HG02970 (cell line): ENCODE measurements around the gene ZNF530.

Source experiments
- ATAC-seq: cut with Tn5 transposase; IDR thresholded peaks from one replicate; pipeline ENCODE4 v1.9.1; 2021; ENCODE audit warnings: mild to moderate bottlenecking, moderate library complexity, moderate number of reproducible peaks; ENCODE audit not compliant: unreplicated experiment, low FRiP score

The ZNF530 gene

DNA sequence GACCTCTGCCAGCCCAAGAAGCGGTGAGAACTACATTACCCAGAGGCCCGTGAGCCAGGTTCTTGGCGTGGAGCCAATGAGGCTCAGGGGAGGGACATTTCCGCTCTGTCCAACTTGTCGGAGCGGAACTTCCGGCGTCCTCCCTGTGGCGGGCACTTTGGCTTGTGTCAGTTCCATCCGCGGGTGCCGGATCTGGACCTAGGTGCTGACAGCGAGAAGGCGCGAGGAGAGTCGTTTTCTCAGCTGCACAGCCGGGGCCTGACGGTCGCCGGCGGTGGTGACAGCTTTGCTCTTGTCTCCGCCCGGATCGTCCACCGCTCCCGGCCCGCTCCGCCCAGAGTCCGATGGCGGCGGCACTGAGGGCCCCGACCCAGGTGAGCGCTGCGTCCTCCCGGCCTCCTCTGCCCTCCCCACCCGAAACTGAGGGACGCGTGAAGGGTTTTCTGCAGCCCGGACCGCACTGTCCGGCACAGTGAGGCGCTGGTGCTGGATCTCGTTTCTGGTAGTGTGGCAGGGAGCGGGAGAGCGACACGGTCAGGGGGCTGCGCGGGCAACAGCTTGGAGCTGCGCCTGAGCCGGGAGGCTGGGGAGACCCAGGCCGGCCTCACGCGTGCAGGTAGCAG is at the start of gene ZNF530:
Gene ZNF530, plus strand, starts transcription at position 125 of the 623 bp plus-strand sequence. CDS start 4,461 bp downstream, outside the sequence.
- peak; percentile 77 for ATAC-seq

DNA sequence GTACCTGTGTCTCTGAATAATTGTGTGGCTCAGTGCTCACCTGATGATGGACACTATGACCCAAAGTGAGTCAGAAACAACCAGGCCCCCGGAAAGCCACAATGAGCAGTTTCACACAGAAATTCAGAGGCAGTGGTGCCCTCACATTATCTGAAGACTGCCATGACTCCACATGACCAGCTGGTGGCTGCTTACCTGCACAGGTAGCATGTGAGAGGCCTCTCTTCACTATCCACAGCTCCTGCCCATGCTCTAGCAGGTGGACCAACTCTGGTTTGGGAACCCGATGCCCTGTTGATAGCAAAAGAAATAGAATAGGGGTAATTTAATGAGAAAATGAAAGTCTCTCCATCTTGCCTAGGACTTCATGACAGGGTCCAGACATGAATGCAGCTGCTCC is 47.3 kb upstream of the ZNF530 start:
- ATAC-seq: no peak

DNA sequence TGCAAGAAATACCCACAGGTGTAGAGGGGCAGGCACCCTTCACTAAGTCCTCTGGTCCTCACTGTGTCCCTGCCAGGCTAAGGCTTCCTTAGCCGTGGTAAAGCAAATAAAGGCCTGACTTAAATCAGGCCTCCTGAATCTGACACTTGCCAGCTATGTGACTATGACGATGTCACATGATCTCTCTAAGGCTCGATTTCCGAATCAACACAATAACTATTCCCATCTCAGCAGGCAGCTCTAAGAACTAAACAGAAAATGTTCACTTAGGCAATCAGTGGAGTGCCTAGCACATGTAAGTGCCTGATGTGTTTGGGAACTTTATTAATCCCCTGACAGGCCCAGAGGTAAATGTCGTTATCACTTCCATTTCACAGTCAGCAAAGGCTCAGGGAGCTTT is 42.0 kb upstream of the ZNF530 start:
- ATAC-seq: no peak

DNA sequence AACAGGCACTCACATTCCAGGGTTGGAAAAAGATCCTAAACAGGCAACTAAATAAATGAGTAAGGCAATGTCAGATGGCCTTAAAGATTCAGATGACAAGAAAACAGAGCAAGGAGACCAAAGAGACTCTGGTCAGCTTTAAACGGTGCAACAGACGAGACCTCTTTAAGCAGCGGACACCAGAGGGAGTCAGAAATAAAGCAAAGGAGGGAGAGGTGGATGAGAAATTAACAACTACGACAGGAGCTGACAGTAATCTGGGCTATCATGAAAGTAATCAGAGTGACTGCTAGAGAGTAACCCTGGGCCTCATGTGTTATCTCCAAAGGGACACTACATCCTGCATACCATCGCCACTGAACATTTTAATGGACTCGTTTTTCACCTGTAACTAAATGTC is 41.2 kb upstream of the ZNF530 start:
- ATAC-seq: no peak

DNA sequence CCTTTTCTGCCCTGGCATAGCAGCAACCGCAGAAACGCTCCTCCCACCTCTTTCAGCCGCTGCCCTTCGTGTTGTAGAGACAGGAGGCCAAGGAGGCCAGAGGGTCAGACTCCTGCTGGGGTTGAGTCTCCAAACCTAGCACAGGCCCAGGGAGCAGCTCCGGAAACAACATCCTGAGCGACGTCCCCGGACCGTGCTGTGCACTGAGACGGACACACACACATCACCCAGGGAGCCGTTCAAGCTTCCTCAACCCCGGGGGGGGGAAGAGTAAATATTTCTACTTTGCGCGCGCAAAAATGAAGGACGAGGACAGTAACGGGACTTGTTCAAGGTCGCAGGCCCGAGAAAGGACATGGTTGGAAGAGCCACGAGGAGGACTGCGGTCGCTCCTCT is 40.7 kb upstream of the ZNF530 start:
- no peak for ATAC-seq

DNA sequence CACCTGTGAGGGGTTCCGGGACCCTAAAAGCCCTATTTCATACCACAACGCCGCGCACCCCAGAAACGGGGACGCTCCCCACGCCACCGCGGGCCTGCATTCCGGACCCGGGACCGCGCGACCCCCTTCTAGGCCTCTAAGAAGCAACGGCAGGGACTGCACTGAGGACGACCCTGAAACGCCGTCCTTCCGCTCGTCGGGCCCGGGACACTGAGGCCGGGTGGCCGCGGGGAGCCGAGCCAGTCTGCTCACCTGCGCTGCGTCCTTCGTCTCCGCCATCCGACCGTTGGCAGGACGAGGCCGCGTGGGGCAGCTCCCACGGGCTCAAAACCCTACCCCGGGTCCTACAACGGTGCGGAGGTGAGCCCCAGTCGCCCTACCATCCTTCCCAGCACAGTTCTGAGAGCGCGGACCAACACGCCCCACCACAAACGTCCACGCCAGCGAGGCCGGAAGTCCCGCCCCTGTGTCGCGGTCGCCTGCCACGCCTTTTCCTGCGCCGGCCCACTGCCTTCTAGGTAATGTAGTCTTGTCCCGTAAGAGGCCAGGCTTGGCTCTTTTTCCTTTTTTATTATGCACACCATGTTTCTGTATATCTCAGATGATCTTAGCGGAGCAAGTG is 40.2 kb upstream of the ZNF530 start, which contains the start of gene ZNF550:
Gene ZNF550, minus strand, starts transcription at position 460 of the 622 bp plus-strand sequence. Its CDS starts 181 bp downstream, at position 279.
- peak; percentile 90 for ATAC-seq

DNA sequence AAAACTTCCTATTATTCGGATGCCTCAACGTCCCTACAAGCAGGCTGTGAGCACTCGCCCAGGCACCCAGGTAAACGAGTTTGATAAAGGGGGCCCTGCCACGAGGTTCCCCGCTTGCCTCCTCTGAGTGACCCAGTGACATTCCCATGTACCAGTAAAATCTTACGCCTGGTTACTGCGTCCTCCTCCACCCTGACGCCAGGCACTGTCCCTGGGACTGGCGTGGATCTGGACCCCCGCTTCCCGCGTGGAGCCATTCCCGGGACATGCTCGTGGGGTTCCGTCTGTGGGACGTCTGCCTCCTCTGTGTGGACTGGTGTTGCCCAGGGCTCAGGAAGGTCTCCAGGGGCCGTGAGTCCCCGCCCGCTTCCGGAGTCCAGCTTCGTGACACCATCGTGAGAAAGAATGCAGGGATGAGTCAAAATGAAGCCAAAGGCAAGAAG is 39.6 kb upstream of the ZNF530 start:
- ATAC-seq: peak; percentile 34

DNA sequence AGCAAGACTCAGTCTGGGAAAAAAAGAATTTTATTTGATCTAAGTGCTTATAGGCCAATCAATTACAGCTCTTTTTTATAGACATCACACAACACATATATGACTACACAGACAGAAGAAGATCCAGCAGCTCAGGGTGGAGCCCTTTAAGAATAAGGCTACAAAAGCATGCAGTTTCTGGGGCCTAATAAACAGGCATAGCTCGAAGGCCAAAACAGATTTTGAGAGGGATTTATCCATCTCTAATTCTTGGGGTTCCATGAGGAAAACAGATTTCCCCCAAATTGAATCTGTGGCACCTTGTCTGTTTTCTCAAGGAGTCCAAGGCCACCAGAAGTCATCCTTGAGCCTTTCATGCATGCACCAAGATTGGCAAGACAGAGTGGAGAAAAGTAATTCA is 36.1 kb upstream of the ZNF530 start:
- ATAC-seq: no peak

DNA sequence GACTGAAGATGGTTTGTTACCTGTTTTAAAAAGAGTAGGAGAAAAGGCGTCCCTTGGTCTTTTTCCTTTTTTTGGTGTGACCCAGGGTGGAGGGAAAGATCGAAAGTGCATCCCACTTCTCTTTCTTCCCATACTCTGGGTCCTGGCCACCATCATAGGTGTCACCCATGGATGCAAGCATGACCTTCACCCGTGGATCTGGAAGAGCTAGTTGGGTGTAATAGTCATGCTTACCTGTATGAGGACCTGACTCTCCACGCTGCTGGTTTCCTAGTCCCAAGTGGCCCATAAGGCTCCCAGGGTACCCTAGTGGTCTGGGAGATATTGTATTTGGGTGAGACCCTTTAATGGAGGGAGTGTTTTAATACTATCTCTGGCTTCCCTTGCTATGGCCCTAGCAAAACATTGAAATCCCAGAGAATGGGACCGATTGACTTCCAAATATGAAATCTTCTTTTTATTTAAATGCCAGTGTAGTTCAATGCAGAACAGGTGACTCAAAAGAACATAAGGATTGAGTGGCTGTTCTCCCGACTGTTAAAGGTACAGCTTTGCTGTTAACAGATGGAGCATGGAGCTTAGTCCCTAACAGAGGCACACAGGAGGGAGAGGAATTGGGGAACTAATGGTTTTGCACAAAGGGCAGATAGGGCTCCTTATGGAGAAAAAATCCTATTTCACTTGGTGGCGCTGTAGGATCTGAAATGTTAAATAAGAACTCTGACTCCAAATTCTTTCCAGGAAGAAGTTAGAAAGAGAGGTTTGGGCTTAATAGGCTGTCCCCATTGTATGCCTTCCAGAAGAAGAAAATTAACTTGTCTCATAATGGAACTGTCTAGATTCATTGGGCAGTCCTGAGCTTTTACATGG is 33.1 kb upstream of the ZNF530 start:
- no peak for ATAC-seq

DNA sequence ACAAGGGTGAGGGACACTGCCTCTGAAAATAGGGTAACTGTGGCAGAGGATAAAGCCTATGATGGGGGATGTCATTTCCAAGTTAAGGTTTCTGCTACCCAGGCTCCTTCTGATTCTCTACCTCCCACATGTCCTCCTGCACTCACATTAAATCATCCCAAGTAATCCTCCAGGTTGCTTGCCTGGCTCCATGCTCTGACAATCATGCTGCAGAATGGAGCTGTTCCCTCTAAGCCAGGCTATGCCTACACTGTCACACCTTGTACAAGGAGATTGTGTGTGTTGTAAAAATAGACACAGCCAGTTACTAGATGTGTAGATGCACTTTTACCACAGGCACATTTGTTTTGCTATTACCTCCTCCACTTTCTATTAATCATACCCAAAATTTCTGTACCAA is 29.0 kb upstream of the ZNF530 start:
- ATAC-seq: no peak

DNA sequence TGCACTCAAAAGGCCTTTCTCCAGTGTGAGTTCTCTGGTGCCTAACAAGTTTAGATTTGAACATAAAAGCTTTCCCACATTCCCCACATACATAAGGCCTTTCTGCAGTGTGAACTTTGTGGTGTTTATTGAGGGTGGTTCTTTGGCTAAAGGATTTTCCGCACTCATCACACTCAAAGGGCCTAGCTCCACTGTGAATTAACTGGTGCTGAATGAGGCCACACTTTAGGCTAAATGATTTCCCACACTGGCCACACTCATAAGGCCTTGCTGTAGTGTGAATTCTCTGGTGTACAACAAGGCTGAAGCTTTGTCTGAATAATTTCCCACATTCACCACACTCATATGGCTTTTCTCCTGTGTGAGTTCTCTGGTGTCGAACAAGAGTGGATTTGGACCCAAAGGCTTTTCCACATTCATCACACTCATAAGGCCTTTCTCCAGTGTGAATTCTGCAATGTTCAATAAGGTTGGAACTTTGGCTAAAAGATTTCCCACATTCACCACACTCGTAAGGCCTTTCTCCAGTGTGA is 27.2 kb upstream of the ZNF530 start:
- no peak for ATAC-seq

DNA sequence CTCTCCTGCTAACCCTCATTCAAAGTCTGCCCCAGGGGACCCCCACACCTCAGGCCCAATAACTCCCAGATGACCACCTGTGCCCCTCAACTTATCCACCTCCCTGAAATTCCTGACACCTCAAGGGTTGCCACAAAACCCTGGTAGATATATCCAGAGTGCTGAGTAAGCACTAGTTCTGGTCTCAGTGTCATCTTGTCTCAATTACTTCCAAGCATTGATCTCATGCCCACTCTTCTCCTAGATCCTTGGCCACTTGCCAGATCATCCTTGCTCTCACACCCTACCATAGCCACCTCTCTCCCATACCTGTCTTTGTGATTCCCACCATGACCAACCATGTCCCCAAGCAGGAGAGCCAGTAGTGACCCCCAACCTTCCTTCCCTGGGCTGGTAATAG is 23.0 kb upstream of the ZNF530 start:
- ATAC-seq: no peak

DNA sequence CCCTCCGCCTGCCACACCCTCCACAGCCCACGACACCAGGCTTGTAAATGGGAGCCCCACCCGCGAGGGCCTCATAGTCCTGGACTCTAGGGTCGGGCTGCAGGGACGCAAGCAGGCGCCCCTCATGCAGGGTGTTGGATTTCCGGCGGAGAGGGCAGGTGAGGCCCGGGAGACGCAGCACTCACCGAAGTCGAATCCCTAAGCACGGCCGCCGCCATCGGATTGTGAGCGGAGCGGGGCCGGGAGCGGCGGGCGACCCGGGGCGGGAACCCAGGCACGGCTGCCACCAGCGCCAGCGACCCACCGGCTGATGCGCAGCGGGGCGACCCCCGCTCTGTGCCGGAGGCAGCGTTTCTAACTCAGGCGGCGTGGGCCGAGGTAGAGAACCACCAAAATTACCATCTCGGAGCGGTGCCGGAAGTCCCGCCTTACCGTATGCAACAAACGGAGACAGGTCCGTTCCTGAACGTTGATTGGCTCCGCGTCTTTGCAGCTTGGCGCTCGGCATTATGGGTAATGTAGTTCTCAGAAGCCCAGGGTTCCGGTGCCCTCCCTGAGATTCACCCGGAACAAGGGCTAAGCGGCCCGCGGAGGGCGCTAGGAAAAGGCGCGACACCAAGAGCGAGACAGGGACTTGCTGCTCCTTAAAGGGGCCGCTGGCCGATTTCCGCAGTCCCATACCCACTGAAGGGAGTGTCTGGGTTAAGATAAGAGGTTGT is 21.0 kb upstream of the ZNF530 start, which contains the start of gene ZNF416:
Gene ZNF416, minus strand, starts transcription at position 425 of the 719 bp plus-strand sequence. Its CDS starts 207 bp downstream, at position 218.
- peak; percentile 87 for ATAC-seq

DNA sequence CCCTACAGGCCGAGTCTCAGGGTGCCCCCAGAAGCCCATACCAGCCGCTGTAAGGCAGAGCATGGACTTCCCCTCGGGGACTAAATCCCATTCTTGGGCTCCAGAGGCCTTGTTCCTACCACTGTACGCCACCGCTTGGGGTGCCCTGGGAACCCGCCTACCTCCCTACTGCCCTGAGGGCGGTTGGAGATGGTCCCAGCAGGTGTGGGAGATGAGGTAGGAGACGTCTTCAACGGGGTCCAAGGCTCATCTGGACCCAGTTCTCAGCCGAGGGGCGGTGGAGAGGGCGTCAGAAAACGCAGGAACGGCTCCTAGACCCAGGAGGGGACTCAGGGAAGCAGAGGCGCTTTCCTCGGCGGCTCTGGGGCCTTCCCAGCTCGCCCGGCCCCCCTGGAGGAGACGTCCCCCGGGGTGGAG is 16.6 kb upstream of the ZNF530 start:
- ATAC-seq: no peak

DNA sequence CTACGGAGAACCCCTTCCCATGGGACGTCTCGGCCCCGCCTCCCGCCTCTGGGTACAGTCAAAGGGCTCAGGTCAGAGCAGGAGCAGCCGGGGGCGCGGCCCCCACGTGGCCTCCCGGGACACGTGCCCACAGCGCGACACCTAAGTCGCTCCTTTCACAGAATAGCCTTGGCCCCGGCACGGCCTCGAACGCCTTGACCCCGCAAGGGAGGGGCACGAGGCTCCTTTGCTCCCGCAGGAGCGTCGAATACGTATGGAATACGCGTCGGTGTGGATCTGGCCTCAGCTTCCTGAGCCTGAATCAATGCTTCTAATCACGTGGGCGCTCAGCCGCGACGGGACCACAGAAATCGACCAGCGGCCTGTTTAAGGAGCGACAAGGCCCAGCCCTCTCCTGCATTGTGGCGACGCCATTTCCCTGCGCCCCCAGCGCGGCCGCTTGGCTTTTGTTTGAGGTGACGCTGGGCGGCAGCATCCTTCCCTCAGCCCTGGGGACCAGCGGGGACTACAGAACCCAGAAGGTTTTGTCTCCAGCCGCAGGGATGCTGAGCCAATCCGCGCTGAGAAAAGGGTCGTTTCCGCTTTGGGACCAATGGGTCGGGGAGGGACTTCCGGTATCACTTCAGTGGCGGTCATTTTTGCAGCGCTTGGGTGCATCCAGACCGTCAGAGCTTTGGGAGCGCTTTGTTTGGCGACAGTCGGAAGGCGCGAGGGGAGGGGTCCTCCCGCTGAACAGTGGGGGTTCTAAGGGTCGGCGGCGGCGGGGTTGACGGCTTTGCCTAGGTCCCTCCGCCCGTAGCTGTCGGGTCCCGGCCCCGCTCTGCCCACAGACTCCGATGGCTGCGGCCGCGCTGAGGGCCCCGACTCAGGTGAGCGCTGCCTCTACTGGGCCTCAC is 15.9 kb upstream of the ZNF530 start, which contains the start of gene ZIK1:
Gene ZIK1, plus strand, starts transcription at position 625 of the 896 bp plus-strand sequence. Its CDS starts 212 bp downstream, at position 837.
- ATAC-seq: no peak

DNA sequence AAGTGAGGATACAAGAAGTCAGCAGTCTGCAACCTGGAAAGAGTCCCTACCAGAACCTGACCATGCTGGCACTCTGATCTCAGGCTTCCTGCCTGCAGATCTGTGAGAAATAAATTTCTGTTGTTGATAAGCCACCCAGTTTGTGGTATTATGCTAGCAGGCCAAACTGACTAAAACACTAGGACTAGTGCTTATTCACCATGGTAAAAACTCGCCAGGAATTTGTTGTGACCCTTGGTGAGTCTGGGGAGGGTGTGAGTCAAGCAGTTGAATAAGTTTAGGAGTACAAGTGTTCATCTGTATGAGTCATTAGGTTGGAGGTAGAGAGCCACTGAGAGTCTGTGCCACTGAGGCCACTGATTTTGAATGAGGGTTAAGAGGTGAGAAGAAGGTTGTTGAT is 12.2 kb upstream of the ZNF530 start:
- no peak for ATAC-seq

DNA sequence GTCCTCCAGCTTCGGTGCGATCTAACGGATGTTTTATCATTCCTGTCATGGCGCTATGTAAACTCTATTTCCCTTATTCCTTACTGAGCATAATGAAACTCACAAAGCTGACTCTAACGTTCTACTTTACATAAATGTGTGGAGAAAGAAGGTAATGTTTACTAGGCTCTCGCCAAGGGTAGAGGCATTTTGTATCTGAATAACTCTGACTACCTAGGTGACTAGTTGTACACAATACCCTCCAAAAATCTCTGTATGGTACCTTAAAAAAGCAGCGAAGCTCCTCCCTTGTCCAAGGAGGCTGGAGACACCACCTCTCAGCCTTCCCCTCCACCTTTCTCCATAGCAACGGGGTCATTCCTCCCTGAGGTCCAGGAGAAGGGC is 316 bp upstream of the ZNF530 start:
- ATAC-seq: no peak

DNA sequence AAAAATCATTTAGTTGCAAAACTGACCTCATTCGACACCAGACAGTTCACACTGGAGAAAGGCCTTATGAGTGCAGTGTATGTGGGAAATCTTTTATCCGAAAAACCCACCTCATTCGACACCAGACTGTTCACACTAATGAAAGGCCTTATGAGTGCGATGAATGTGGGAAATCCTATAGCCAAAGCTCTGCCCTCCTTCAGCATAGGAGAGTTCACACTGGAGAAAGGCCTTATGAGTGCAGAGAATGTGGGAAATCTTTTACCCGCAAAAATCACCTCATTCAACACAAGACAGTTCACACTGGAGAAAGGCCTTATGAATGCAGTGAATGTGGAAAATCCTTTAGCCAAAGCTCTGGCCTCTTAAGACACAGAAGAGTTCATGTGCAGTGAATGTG is 7.2 kb downstream of the ZNF530 start:
- no peak for ATAC-seq

DNA sequence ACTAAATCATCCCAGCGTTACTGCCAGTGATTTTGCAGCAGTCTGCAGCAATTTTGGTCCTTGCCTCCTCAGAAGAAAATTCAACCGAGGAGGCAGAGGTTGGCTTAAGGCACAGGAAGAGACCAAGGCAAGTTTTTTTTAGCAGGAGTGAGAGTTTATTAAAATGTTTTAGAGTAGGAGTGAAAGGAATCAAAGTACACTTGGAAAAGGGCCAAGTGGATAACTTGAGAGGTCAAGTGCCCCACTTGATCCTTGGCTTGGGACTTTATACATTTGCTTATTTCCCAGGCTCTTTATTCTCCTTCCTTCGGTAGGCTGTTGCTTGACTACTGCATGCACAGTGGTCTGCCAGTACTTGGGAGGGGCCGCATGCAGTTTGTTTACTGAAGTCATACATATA is 11.4 kb downstream of the ZNF530 start:
- no peak for ATAC-seq
